Body of pancreas (tissue), 4 donors: ENCODE data around the gene EFR3B.

Source experiments
- CTCF ChIP-seq, 7 experiments: fragments of 450-650 bp in 4 of 7; fragments of 200-600 bp in 3 of 7; sonication (generic) in 3 of 7; IDR thresholded peaks; one replicate each; pipeline ENCODE4 v1.5.1; 2016 to 2019; ENCODE audit warnings: antibody characterized with exemption in 7 of 7
- POLR2A ChIP-seq, 3 donors: fragments of 450-650 bp; IDR thresholded peaks; one replicate each; pipeline ENCODE4 v1.6.1; 2016; ENCODE audit warnings: antibody characterized with exemption in 3 of 3, mild to moderate bottlenecking in 2 of 3

DNA sequence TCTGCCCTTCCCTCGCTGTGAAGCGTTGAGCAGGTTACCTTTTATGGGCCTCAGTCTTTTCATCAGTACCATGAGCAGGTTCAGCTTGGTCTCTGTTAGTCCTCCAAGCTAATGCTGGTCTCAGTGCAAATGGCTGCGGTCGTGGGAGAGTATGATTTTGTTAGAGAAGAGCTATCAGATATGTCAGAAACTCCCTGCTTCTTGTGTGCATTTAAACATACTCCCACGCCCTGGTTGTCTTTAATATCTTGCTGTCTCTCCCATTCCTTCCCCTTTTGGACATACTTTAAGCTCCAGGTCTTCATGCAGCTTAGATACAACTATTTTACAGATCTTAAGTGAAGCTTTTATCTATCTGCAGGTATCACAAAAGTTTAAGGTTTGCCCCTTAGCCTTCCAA lies 62.9 kb downstream of the EFR3B start:
- no peak for TF ChIP-seq CTCF (IDR thresholded peaks at IDR 0.05)
- TF ChIP-seq POLR2A (IDR thresholded peaks at IDR 0.05): no peak
